Measurements from ENCODE around the gene TSPAN14. TPM values are rescaled to one million over a fixed set of nuclear protein-coding genes. Genes with fewer than 3 reads are reported as not detected.

TSPAN14 gene
- total RNA-seq, 1 donor from 2014 or later: 169 TPM

GRCh38 chr10:80528185-80528700 lies 74.1 kb downstream of the TSPAN14 start:
- no peak for DNase-seq
- intact Hi-C loops (cut with DNase I): no loop called here
- peaks cover 69% of the 10 kb centered on the region for H3K4me1 ChIP-seq
- no peaks in the 10 kb centered on the region for H3K9me3 ChIP-seq
- ATAC-seq: peak; percentile 49 to 68
- no peak overlapping the region for H3K4me3 ChIP-seq
- no peaks in the 10 kb centered on the region for H3K27me3 ChIP-seq (ENCODE audit: low read depth)
- H3K27ac ChIP-seq: peak overlapping the region; percentile 8
- H3K36me3 ChIP-seq: no peaks in the 10 kb centered on the region
- no peak for TF ChIP-seq CTCF (IDR thresholded peaks at IDR 0.05)

GRCh38 chr10:80528901-80529300 lies 74.8 kb downstream of the TSPAN14 start:
- DNase-seq (no peak), ATAC-seq (peak in 1 of 2 donors; percentile 17)
- no peaks in the 10 kb centered on the region for H3K36me3 ChIP-seq
- H3K9me3 ChIP-seq: no peaks in the 10 kb centered on the region
- intact Hi-C loops (cut with DNase I): no loop called here
- TF ChIP-seq CTCF (IDR thresholded peaks at IDR 0.05): no peak
- no peak overlapping the region for H3K4me3 ChIP-seq
- peaks cover 65% of the 10 kb centered on the region for H3K4me1 ChIP-seq
- H3K27me3 ChIP-seq (ENCODE audit: low read depth): no peaks in the 10 kb centered on the region
- H3K27ac ChIP-seq: peak overlapping the region; percentile 64

- ATAC-seq: peak in 1 of 2 donors; percentile 60
- DNase-seq: no peak
- intact Hi-C loops (cut with DNase I): no loop called here
Observed at GRCh38 chr10:80529604-80530003, 75.5 kb downstream of the TSPAN14 start.

GRCh38 chr10:80530251-80530650 lies 76.1 kb downstream of the TSPAN14 start:
- H3K4me1 ChIP-seq: peaks cover 52% of the 10 kb centered on the region
- no peak for DNase-seq
- ATAC-seq: peak; percentile 69 to 73
- peak overlapping the region; percentile 56 for H3K27ac ChIP-seq
- intact Hi-C loops (cut with DNase I): no loop called here
- H3K36me3 ChIP-seq: no peaks in the 10 kb centered on the region
- no peaks in the 10 kb centered on the region for H3K27me3 ChIP-seq (ENCODE audit: low read depth)
- no peak overlapping the region for H3K4me3 ChIP-seq
- TF ChIP-seq CTCF (IDR thresholded peaks at IDR 0.05): peak; percentile 38
- H3K9me3 ChIP-seq: no peaks in the 10 kb centered on the region

More at GRCh38 chr10:80529604-80530003, 75.5 kb downstream of the TSPAN14 start:
- Histone ChIP-seq H3K4me3 (no peak overlapping the region), H3K27ac (peak overlapping the region; percentile 64), H3K36me3 (no peaks in the 10 kb centered on the region), H3K27me3 (ENCODE audit: low read depth) (no peaks in the 10 kb centered on the region), H3K4me1 (peaks cover 58% of the 10 kb centered on the region), H3K9me3 (no peaks in the 10 kb centered on the region)
- no peak for TF ChIP-seq CTCF (IDR thresholded peaks at IDR 0.05)

- H3K9me3 ChIP-seq: no peaks in the 10 kb centered on the region
- intact Hi-C loops (cut with DNase I): no loop called here
- H3K4me1 ChIP-seq: peaks cover 47% of the 10 kb centered on the region
- DNase-seq (no peak), ATAC-seq (no peak)
- H3K36me3 ChIP-seq: no peaks in the 10 kb centered on the region
- peak overlapping the region; percentile 56 for H3K27ac ChIP-seq
- no peak for TF ChIP-seq CTCF (IDR thresholded peaks at IDR 0.05)
- no peaks in the 10 kb centered on the region for H3K27me3 ChIP-seq (ENCODE audit: low read depth)
- no peak overlapping the region for H3K4me3 ChIP-seq
Observed at GRCh38 chr10:80530816-80531215, 76.7 kb downstream of the TSPAN14 start.

Measured in lower lobe of right lung (tissue), 2 donors.